HG03108 (cell line): ENCODE data around the gene LMO1.

Source experiments
- ATAC-seq: cut with Tn5 transposase; IDR thresholded peaks from one replicate; pipeline ENCODE4 v1.9.1; 2021; ENCODE audit warnings: moderate library complexity; ENCODE audit not compliant: unreplicated experiment

The LMO1 gene

DNA sequence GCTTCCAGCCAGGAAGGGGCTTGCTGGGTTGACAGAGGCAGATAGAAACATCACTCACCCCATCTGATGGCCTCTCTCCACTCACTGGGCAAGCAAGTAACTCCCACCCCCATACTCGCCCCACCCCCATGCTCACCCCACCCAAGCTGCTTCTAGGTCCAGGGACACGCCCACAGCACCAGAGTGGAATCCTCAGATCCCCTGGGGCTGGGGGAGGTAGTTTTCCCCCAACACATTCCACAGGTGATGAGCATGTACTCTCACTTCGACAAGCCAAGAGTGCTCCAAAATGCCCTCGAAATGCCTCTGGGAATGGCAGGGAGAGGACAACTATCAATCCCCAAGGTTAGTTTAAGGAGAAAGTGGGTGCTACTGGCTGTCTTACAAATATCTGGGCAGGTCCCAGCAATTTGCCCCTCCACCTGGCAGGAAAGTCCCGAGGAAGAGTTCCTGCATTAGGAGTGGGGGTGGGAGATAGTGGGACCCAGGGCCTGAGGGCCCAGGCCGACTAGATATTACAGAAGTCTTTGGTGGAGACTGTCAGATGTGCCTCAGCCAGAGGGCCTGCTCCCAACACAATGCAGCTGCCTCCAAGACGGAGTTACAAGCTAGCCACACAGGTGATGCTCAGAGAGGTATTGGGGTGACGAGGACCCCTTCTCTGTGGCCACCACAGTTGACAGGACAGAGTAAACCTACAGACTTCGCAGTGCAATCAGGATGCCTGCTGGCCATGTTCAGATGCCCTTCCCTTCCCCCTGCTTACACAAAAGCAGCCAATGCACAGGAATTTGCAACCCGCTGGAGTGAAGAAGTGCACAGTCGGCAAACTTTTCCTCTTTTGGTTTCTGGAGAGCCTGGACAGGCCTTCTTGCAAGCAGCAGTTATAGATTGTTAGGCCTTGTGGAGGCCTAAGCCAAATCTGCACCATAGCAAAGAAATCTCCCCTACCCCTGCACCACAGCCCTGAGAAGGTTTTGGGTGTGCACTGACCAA is 2.9 kb upstream of the LMO1 start:
- ATAC-seq, result no peak

DNA sequence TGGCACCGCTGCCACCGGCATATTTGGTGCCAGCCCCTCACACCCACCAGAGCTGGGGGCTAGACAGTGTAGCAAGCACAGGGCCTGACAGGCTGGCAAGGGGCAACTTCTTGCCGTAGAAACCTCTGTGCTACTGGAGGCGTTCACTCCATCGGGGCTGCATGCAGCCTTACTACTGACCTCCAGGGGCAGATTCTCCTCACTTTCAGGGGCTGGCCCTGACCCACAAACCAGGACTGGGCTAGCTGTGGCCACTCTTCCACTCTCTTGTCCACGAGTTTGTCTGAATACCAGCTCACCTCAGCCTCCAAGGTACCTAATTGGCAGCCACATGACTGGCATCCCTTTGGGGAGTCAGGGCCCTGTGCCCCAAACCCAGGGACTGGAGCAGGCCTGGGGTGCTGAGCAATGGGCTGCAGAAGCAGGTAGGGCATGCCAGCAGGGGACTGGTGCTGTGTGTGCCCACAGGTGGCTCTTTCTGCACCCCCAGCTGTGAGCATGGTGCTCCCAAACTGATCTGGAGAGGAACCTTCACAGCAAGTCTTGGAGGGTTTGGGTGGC is 2.1 kb upstream of the LMO1 start:
- no peak for ATAC-seq

GRCh38 chr11:8263109-8263768 is 439 bp downstream of the LMO1 start:
- no peak for ATAC-seq

GRCh38 chr11:8262552-8263108 is 1.0 kb downstream of the LMO1 start:
- ATAC-seq, result no peak

DNA sequence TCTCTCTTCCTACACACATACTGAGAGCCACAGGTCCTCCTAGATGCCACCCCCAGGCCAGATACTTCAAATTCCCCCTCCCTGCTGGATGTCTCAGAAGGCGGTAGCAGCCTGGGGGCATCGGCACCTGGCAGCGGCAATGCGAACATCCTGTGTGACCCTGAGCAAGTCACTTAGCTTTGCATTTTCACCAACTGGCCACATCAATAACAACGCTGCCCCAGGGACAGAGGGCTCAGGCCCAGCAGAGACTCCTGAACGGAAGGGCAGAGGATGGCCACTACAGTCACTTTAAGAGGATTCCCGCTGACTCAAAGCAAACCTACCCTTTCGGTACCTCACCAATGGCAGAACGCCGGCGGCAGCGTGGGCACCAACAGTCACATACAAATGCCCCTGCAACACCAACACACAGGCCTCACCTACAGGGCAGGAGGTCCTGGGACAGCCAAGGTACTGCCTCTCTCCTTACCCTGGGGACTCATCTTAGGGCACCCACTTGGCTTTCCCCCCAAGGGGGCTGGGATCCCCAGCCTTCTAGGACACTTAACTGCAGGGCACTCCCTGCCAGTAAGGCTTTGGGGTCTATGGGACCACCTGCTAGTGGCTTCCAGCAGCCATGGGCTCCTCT is 1.6 kb downstream of the LMO1 start:
- no peak for ATAC-seq

DNA sequence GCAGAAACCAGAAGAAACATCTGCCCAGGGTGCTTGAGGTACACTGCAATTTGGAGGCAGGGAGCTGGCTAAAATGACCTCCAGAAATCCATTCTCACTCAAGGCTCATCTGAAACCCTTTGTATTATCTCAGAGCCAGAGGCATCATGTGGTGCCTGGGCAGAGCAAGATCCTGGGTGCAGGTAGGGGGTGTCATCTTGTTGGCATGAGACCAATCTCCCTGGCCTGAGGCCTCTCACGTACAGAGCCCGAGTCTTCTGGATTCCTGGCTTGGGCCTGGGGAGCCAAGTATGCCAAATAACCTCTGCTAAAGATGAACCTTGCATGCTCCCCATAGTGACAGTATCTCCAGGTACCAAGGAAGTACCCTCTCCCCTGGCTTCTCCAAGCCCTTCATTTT is 2.4 kb downstream of the LMO1 start:
- no peak for ATAC-seq

- ATAC-seq, result no peak
Measured at GRCh38 chr11:8260202-8260966, 3.3 kb downstream of the LMO1 start.

GRCh38 chr11:8259306-8259959 is 4.2 kb downstream of the LMO1 start:
- no peak for ATAC-seq

GRCh38 chr11:8258784-8259183 is 4.9 kb downstream of the LMO1 start:
- ATAC-seq, result no peak

DNA sequence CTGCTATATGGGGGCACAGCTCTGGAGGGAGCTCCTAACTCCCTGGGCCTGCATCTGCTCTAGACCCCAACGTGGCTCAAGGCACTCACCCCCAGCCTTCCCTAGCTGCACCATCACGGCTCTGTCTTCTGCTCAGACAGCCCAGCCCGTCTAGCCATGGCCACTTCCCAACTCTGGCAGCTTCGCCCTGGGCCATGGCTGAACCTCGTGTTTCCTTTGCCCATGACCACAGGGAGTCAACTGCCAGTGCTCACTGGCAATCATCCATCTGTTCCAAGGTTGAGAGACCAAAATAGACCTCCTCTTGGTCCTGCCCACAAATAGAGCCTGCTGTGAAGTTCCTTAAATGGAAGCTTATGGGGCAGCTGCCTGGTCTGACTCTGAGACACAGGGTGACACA is 5.4 kb downstream of the LMO1 start:
- ATAC-seq, result no peak

- no peak for ATAC-seq
Measured at GRCh38 chr11:8257003-8257664, 6.5 kb downstream of the LMO1 start.

- ATAC-seq, result no peak
Measured at GRCh38 chr11:8256271-8257002, 7.2 kb downstream of the LMO1 start.

DNA sequence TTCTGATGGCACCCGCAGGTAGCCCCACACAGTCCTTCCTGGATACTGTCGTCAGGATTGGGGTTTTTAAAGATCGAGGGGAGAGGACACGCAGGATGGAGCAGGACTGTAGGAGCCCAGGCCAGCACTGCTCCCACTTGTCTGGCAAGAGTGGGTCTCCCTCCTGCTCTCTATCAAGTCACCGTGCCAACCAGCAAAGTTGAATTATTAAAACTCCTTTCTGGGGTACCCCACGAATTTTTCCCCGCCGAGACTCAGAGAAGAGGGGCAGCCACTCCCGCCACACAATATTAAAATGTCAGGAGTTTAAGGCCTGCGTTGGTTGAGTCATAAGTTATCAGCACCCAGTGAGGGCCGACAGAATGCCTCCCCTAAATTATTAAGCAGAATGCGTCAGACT is 10.1 kb downstream of the LMO1 start:
- ATAC-seq, result no peak

DNA sequence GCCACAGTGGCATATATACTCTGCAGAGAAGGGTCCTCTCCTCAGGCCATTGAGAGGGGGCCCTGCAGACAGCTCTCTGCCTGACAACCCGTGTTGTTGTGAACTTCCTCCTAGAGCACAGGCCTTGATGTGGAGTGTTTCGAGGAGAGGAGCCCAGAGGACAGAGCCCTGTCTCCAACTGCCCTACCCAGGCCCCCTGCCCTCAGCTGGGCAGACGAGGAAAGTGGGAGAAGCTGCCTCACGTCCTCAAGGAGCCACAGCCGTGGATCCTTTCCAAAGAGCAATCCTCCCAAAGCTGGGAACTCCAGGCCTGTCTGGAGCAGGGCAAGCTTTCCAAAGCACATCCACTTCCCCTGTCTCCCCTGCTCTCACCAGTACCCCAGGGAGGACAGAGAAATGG is 10.7 kb downstream of the LMO1 start:
- no peak for ATAC-seq

DNA sequence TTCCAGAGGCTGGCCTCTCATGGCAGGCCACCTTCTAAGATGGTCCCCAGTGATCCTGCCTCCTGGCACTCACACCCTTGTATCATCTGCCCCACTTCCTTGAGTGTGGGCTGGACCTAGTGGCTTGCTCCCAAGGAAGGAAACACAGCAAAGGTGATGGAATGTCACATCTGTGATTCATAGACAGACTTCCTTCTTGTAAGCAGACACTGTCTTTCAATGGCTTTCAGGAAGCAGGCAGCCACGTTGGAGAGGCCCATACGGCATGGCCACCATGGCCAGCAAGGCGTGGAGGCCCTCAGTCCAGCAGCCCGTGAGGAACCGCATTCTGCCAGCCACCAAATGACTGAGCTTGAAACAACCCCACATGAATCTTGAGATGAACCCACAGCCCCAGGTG is 11.3 kb downstream of the LMO1 start:
- ATAC-seq, result no peak

- no peak for ATAC-seq
Measured at GRCh38 chr11:8251616-8252295, 11.9 kb downstream of the LMO1 start.

GRCh38 chr11:8250981-8251615 is 12.6 kb downstream of the LMO1 start:
- ATAC-seq, result no peak

DNA sequence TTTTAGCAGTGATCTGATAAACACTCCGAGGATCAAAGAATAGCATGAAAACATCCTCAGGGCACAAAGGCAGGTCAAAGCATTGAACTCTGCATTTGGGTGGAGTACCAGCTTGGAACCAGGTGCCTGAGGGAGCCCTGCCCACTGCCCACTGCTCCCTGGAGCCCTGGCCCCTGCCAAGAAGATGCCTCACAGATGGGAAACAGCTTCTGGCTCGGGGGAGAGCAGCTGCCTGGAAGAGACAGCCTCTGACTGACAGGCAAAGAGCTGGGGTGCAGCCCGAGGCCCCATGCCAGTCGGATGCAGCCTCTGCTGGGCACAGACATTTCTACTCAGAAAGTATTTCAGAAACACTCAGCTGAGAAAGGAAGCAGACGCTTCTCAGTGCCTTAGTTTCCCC is 13.2 kb downstream of the LMO1 start:
- no peak for ATAC-seq
